ENCODE results near the gene TMUB1.

TMUB1 gene

GRCh38 chr7:151115836-151116418 lies 32.6 kb upstream of the TMUB1 start:
- no peak for TF ChIP-seq GATA2 (IDR thresholded peaks at IDR 0.05; ENCODE audit: low read depth, low read length)
- TF ChIP-seq GATA3 (IDR thresholded peaks at IDR 0.05; ENCODE audit: low read depth, low read length), result no peak

- TF ChIP-seq GATA3 (IDR thresholded peaks at IDR 0.05; ENCODE audit: low read depth, low read length), result no peak
- no peak for TF ChIP-seq GATA2 (IDR thresholded peaks at IDR 0.05; ENCODE audit: low read depth, low read length)
Measured at GRCh38 chr7:151115121-151115835, 32.0 kb upstream of the TMUB1 start.

- TF ChIP-seq GATA3 (IDR thresholded peaks at IDR 0.05; ENCODE audit: low read depth, low read length) (no peak), GATA2 (IDR thresholded peaks at IDR 0.05; ENCODE audit: low read depth, low read length) (no peak)
Measured at GRCh38 chr7:151114151-151115090, 31.1 kb upstream of the TMUB1 start.

GRCh38 chr7:151113344-151114150 lies 30.3 kb upstream of the TMUB1 start:
- peak; percentile 96 for TF ChIP-seq GATA2 (IDR thresholded peaks at IDR 0.05; ENCODE audit: low read depth, low read length)
- no peak for TF ChIP-seq GATA3 (IDR thresholded peaks at IDR 0.05; ENCODE audit: low read depth, low read length)

- TF ChIP-seq GATA3 (IDR thresholded peaks at IDR 0.05; ENCODE audit: low read depth, low read length), result no peak
- TF ChIP-seq GATA2 (IDR thresholded peaks at IDR 0.05; ENCODE audit: low read depth, low read length), result no peak
Measured at GRCh38 chr7:151110941-151111645, 27.8 kb upstream of the TMUB1 start.

GRCh38 chr7:151110236-151110940 lies 27.1 kb upstream of the TMUB1 start:
- TF ChIP-seq GATA2 (IDR thresholded peaks at IDR 0.05; ENCODE audit: low read depth, low read length), result no peak
- no peak for TF ChIP-seq GATA3 (IDR thresholded peaks at IDR 0.05; ENCODE audit: low read depth, low read length)

- no peak for TF ChIP-seq GATA2 (IDR thresholded peaks at IDR 0.05; ENCODE audit: low read depth, low read length)
- TF ChIP-seq GATA3 (IDR thresholded peaks at IDR 0.05; ENCODE audit: low read depth, low read length), result no peak
Measured at GRCh38 chr7:151109094-151110048, 26.1 kb upstream of the TMUB1 start.

- TF ChIP-seq GATA3 (IDR thresholded peaks at IDR 0.05; ENCODE audit: low read depth, low read length), result no peak
- TF ChIP-seq GATA2 (IDR thresholded peaks at IDR 0.05; ENCODE audit: low read depth, low read length), result no peak
Measured at GRCh38 chr7:151107882-151108281, 24.6 kb upstream of the TMUB1 start.

- TF ChIP-seq GATA2 (IDR thresholded peaks at IDR 0.05; ENCODE audit: low read depth, low read length) (no peak), GATA3 (IDR thresholded peaks at IDR 0.05; ENCODE audit: low read depth, low read length) (no peak)
Measured at GRCh38 chr7:151104411-151105235, 21.3 kb upstream of the TMUB1 start.

GRCh38 chr7:151103973-151104372 lies 20.7 kb upstream of the TMUB1 start:
- TF ChIP-seq GATA3 (IDR thresholded peaks at IDR 0.05; ENCODE audit: low read depth, low read length), result no peak
- TF ChIP-seq GATA2 (IDR thresholded peaks at IDR 0.05; ENCODE audit: low read depth, low read length), result no peak

- TF ChIP-seq GATA2 (IDR thresholded peaks at IDR 0.05; ENCODE audit: low read depth, low read length), result no peak
- TF ChIP-seq GATA3 (IDR thresholded peaks at IDR 0.05; ENCODE audit: low read depth, low read length), result no peak
Measured at GRCh38 chr7:151102991-151103390, 19.7 kb upstream of the TMUB1 start.
